Vagina (tissue), 2 donors: ENCODE results near the gene SLC30A2. TPM values are rescaled to one million over a fixed set of nuclear protein-coding genes. Genes with fewer than 3 reads are reported as not detected.

Experiments
- DNase-seq, 2 donors: peaks; one replicate each; pipeline ENCODE4 v3.0.0-alpha.2; 2017; ENCODE audit errors: extremely low spot score in 2 of 2
- H3K27ac ChIP-seq: fragments of 200-600 bp; sonication (generic); one replicate; pipeline ENCODE4 v1.5.1; 2019
- H3K27me3 ChIP-seq: fragments of 200-600 bp; sonication (generic); one replicate; pipeline ENCODE4 v1.5.1; 2019
- H3K36me3 ChIP-seq, 2 donors: fragments of 200-600 bp; sonication (generic); one replicate each; pipeline ENCODE4 v1.5.1; 2017 to 2019
- H3K4me1 ChIP-seq: fragments of 200-600 bp; sonication (generic); one replicate; pipeline ENCODE4 v1.5.1; 2019
- H3K4me3 ChIP-seq, 2 donors: fragments of 200-600 bp; sonication (generic); 1 replicate in 1 of 2; 2 replicates in 1 of 2; pipeline ENCODE4 v1.5.1; 2016 to 2019
- H3K9me3 ChIP-seq: fragments of 200-600 bp; sonication (generic); one replicate; pipeline ENCODE4 v1.5.1; 2019
- POLR2A ChIP-seq, 2 donors: fragments of 450-650 bp; IDR thresholded peaks; one replicate each; pipeline ENCODE4 v1.6.1; 2017; ENCODE audit warnings: antibody characterized with exemption in 2 of 2, mild to moderate bottlenecking in 2 of 2, moderate library complexity in 2 of 2
- POLR2AphosphoS5 ChIP-seq, 2 donors: sonication (generic); formaldehyde crosslinking; IDR thresholded peaks; one replicate each; pipeline ENCODE4 v1.9.0; 2017; ENCODE audit warnings: antibody characterized with exemption in 2 of 2, mild to moderate bottlenecking in 2 of 2, low read depth in 1 of 2; ENCODE audit not compliant: insufficient read depth in 1 of 2
- intact Hi-C: fragments of 100-400 bp; cut with DNase I; formaldehyde crosslinking; loops from one replicate; pipeline ENCODE4 v1.15.1; 2023
- total RNA-seq: library from RNA; depleted of rRNA; stranded (reverse); fragments of >200 nt; gene quantifications from one replicate; pipeline ENCODE4 v1.2.3, GENCODE V29; 2016
- TF ChIP-seq, protein P1 (sequence below), 3 experiments: fragments of 450-650 bp in 2 of 3; fragments of 200-600 bp in 1 of 3; sonication (generic) in 1 of 3; IDR thresholded peaks; one replicate each; pipeline ENCODE4 v1.5.1; 2017 to 2019; ENCODE audit warnings: antibody characterized with exemption in 3 of 3, mild to moderate bottlenecking in 2 of 3, moderate library complexity in 2 of 3

SLC30A2 gene
- total RNA-seq, 1 donor from 2014 or later: not detected

DNA sequence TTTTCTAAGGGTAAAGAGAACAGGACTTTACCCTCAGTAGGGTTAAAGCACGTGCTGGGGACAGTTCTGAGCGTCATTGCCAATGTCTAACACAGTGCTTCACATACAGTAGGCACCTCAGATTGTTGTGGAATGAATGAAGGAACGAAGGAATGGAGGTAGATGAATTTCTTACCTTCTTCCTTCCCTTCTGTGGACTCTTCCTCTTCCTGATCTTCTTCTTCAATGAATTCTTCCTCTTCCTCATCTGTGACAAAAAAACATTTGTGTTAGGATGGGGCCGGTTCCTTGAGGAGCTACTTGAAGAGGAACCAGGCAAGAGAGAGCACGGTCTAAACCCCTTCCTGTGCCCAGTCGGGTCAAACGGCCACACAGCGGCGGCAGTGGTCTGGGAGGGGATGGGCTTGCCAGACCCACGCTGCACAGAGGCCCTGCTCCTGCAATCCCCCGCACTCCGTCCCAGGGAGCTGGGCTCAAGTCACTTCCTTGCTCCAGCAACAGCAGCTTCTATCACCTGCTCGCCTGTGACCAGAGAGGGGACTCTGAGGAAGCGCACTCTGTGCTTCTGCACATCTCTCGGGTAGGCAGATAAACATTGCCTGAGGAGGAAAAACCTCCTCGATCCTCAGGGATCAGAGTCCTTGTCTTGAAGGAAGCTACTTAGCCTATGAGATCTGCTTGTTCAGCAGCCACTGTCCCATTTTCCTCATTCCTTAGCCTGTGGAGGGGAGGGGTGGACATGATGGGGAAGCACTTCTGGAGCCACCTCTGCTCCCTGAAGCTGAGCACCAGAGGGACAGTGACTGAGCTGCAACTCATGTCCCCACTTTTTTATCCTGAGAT is 8.0 kb upstream of the SLC30A2 start:
- Histone ChIP-seq H3K4me3 (no peak overlapping the region), H3K36me3 (no peaks in the 10 kb centered on the region)
- intact Hi-C loops: no loop called here

DNA sequence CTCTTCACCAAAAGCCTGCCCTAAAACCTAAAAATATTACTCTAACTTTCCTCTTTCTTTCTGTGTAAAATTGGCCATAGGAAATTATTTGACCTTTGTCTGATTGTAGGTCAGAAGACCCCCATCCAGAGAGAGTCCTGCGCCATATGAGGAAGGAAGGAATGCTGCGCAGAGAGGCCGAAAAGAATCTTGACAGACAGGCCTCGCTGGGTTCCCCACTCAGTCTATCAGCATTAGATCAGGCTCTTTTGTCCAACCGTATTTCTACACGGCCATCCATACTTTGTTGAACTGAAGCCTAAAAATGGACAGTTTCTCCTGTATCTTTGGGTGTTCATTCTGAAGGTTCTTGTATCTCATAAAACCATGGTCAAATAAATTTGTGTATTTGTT is 4.3 kb upstream of the SLC30A2 start:
- DNase-seq: no peak

More for the DNA sequence above, 8.0 kb upstream of the SLC30A2 start:
- Histone ChIP-seq H3K4me1 (no peaks in the 10 kb centered on the region), H3K27ac (no peak overlapping the region), H3K9me3 (no peaks in the 10 kb centered on the region), H3K27me3 (no peaks in the 10 kb centered on the region)
- TF ChIP-seq POLR2A (IDR thresholded peaks at IDR 0.05) (no peak), POLR2AphosphoS5 (IDR thresholded peaks at IDR 0.05; ENCODE audit: insufficient read depth in 1 of 2, low read depth in 1 of 2) (no peak)
- TF ChIP-seq, protein P1, sequence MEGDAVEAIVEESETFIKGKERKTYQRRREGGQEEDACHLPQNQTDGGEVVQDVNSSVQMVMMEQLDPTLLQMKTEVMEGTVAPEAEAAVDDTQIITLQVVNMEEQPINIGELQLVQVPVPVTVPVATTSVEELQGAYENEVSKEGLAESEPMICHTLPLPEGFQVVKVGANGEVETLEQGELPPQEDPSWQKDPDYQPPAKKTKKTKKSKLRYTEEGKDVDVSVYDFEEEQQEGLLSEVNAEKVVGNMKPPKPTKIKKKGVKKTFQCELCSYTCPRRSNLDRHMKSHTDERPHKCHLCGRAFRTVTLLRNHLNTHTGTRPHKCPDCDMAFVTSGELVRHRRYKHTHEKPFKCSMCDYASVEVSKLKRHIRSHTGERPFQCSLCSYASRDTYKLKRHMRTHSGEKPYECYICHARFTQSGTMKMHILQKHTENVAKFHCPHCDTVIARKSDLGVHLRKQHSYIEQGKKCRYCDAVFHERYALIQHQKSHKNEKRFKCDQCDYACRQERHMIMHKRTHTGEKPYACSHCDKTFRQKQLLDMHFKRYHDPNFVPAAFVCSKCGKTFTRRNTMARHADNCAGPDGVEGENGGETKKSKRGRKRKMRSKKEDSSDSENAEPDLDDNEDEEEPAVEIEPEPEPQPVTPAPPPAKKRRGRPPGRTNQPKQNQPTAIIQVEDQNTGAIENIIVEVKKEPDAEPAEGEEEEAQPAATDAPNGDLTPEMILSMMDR (IDR thresholded peaks at IDR 0.05): no peak
- no peak for DNase-seq

DNA sequence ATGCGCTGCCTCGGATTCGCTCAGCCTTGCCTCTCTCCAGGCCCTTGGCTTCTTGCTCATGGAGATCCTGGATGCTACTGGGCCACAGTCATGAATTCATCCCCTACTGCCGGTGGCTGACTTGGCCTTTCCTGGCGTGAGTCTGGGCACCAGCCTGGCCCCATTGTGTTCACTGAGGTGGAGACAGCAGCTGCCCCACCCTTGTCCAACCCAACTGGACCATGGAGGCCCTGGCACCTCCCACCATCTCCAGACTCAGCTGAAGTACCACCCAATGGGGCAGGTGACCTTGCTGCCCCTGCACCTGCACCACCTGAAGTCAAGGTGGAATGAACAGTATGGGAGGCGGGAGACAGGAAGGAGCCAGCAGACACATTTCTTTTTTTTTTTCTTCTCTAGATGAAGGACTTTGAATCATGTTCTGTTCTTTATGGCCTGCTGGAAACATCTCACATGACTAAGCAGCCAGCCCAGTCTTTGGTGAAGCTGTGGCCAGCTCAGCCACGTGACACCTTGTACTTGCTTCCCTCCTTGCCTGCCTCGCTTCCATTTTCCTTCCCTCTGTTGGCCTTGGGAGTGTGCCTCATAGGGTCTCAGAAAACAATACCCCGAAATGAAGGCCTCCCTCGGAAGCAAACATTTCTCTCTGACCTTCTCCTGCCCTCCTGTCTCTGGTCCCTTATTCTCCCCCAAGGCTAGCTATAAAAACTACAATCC is 3.8 kb upstream of the SLC30A2 start:
- Histone ChIP-seq H3K4me1 (peaks cover 20% of the 10 kb centered on the region), H3K36me3 (no peaks in the 10 kb centered on the region), H3K27ac (no peak overlapping the region), H3K9me3 (no peaks in the 10 kb centered on the region), H3K27me3 (no peaks in the 10 kb centered on the region), H3K4me3 (no peak overlapping the region)
- no peak for DNase-seq
- intact Hi-C loops: no loop called here
- TF ChIP-seq, protein P1 (IDR thresholded peaks at IDR 0.05): no peak
- TF ChIP-seq POLR2A (IDR thresholded peaks at IDR 0.05) (no peak), POLR2AphosphoS5 (IDR thresholded peaks at IDR 0.05; ENCODE audit: insufficient read depth in 1 of 2, low read depth in 1 of 2) (no peak)

More for the DNA sequence above, 4.3 kb upstream of the SLC30A2 start:
- H3K36me3 ChIP-seq: no peaks in the 10 kb centered on the region
- H3K9me3 ChIP-seq: no peaks in the 10 kb centered on the region
- H3K27ac ChIP-seq: no peak overlapping the region
- no peak overlapping the region for H3K4me3 ChIP-seq
- H3K27me3 ChIP-seq: no peaks in the 10 kb centered on the region
- intact Hi-C loops: no loop called here
- peaks cover 17% of the 10 kb centered on the region for H3K4me1 ChIP-seq
- TF ChIP-seq POLR2A (IDR thresholded peaks at IDR 0.05): no peak
- TF ChIP-seq, protein P1 (IDR thresholded peaks at IDR 0.05): no peak
- TF ChIP-seq POLR2AphosphoS5 (IDR thresholded peaks at IDR 0.05; ENCODE audit: insufficient read depth in 1 of 2, low read depth in 1 of 2): no peak

- Histone ChIP-seq H3K27ac (no peak overlapping the region), H3K4me3 (no peak overlapping the region), H3K27me3 (no peaks in the 10 kb centered on the region), H3K4me1 (peaks cover 20% of the 10 kb centered on the region), H3K9me3 (no peaks in the 10 kb centered on the region), H3K36me3 (no peaks in the 10 kb centered on the region)
- intact Hi-C loops: no loop called here
- TF ChIP-seq POLR2AphosphoS5 (IDR thresholded peaks at IDR 0.05; ENCODE audit: insufficient read depth in 1 of 2, low read depth in 1 of 2): no peak
- TF ChIP-seq POLR2A (IDR thresholded peaks at IDR 0.05): no peak
- TF ChIP-seq, protein P1 (IDR thresholded peaks at IDR 0.05): no peak
- DNase-seq: no peak
Observed at GRCh38 chr1:26047278-26047874, 1.5 kb upstream of the SLC30A2 start.
